KOPT-K1 (cell line): ENCODE data around the gene EXOSC10.
"Not testable (repeated sequence)": the region's sequence is repeated elsewhere in the genome, so short reads cannot be mapped to it uniquely, and the experiment has no call there.

ENCODE experiments used
- H3K27ac ChIP-seq: fragments of 200-600 bp; sonication (generic); 2 replicates; pipeline ENCODE4 v1.5.1; 2016; ENCODE audit warnings: antibody characterized with exemption, mild to moderate bottlenecking, low read depth, low read length; ENCODE audit not compliant: poor library complexity, severe bottlenecking
- H3K36me3 ChIP-seq: fragments of 200-600 bp; sonication (generic); 2 replicates; pipeline ENCODE4 v1.5.1; 2017; ENCODE audit warnings: antibody characterized with exemption, mild to moderate bottlenecking, low read length, moderate library complexity; ENCODE audit not compliant: insufficient read depth
- H3K9me3 ChIP-seq: fragments of 200-600 bp; sonication (generic); 2 replicates; pipeline ENCODE4 v1.5.1; 2017; ENCODE audit warnings: antibody characterized with exemption, low read length, mild to moderate bottlenecking; ENCODE audit not compliant: insufficient read depth, poor library complexity, severe bottlenecking

The EXOSC10 gene

DNA sequence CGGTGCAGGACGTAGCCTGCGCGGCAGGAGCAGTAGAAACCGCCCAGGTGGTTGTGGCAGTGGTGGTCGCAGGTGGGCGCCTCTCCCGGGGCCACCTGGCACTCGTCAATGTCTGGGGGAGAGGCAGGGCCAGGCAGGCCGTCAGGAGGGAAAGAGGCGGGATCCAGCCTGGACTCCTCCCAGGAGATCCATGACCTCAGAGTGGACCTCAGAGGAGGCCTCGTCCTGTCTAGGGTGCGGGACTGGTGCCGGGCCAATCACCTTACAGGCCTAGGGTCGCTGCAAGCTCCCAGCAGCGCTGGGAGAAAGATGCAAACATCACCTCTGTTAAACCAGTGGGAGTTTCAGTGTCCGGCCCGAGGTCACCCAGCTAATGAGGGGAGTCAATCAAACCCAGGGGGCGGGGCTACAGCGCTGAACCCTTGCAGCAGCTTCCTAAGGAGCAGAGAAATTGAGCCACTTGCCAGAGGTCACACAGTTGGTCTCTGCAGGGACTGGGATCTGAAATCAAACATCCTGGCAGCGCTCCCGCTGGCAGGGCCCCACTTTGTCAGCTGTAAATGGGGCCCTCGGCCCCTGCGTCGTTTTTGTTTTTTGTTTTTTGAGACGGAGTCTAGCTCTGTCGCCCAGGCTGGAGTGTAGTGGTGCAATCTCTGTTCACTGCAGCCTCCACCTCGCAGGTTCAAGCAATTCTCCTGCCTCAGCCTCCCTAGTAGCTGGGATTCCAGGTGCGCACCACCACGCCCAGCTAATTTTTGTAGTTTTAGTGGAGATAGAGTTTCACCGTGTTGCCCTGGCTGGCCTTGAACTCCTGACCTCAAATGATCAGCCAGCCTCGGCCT lies 54.0 kb downstream of the EXOSC10 start:
- H3K36me3 ChIP-seq: no peaks in the 10 kb centered on the region
- H3K27ac ChIP-seq: no peak overlapping the region
- H3K9me3 ChIP-seq: no peaks in the 10 kb centered on the region

DNA sequence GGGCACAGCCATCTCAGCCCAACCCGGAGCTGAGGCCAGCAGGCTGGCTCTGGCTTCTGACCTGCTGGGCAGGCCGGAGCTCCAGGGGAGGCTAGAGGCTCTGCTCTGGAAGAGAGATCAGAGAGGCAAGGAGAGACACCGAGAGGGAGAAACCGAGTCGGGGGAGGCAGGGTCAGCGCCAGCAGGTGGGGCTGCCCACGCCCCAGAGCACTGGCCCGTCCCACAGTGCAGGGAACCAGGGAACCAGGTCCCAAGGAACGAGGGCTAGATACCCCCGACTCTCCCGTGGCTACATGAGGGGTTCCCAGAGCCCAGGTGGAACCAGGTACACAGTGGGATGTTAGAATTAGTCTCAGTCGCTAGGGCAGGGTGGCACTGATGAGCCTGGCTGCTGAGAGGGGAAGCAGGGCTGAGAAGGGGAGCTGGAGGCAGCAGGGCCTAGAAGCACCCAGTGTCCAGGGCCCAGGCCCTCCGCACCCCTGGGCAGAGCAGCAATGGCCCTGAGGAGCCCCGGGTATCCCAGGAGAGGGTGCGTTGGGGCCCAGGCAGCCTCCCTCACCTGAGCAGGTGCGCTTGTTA lies 54.7 kb downstream of the EXOSC10 start:
- Histone ChIP-seq H3K9me3 (no peaks in the 10 kb centered on the region), H3K27ac (no peak overlapping the region), H3K36me3 (no peaks in the 10 kb centered on the region)

- Histone ChIP-seq H3K36me3 (no peaks in the 10 kb centered on the region), H3K27ac (no peak overlapping the region), H3K9me3 (no peaks in the 10 kb centered on the region)
These were observed 55.4 kb downstream of the EXOSC10 start for GRCh38 chr1:11044086-11044848.

DNA sequence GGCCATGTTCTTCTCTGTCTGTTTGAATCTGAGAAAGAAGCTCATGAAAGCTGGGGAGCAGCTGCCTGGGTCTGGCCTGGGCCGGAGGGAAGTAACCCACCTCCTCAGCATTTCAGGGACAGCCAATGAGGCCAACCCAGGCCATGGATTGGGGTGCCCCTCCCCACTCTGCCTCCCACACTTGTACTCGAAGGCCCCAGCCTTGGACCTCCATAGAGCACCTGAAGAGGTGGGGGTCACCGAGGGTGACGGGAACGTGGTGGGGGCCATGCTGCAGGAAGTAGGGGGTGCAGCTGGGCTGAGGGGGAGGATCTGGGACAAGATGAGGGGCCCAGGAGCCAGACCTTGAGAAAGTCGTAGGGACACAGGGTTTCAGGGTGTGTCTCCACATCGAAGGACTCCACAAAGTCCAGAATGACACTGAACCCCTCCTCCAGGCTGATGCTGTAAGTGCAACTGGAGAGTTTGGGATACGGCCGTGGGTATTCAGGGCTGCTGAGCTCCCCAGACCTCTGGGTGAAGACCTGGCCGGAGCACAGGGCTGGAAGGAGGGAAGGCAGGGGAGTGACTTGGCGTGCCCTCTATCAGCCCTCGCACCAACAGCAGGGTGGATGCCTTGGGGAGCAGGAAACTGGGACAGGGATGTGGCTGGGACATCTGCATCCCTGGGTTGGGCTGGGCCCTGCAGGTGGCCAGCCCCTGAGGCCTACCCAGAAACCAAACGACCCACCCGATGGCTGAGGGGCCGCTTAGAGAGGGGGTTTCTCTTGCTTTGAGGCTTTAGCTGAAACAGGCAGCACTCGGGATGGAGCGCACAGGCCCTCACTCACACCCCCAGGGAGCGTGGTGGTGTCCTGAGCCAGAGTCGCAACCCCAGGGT lies 56.4 kb downstream of the EXOSC10 start:
- Histone ChIP-seq H3K9me3 (no peaks in the 10 kb centered on the region), H3K36me3 (no peaks in the 10 kb centered on the region), H3K27ac (no peak overlapping the region)

- Histone ChIP-seq H3K27ac (no peak overlapping the region), H3K36me3 (no peaks in the 10 kb centered on the region), H3K9me3 (no peaks in the 10 kb centered on the region)
These were observed 57.6 kb downstream of the EXOSC10 start for GRCh38 chr1:11042065-11042464.

DNA sequence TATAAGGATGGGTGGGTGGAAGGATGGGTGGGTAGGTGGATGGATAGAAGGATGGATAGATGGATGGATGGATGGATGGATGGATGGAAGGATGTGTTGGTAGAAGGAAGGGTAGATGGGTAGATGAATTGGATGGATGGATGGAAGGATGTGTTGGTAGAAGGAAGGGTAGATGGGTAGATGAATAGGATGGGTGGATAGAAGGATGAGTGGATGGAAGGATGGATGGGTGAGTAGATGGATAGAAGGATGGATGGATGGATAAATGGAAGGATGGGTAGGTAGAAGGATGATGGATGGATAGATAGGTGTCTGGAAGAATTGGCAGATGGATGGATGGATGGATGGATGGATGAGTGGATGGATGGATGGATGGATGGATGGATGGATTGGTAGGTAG lies 58.6 kb downstream of the EXOSC10 start:
- H3K36me3 ChIP-seq: no peaks in the 10 kb centered on the region
- H3K27ac ChIP-seq: no peak overlapping the region
- H3K9me3 ChIP-seq: no peaks in the 10 kb centered on the region

GRCh38 chr1:11040105-11040429 lies 59.6 kb downstream of the EXOSC10 start:
- H3K9me3 ChIP-seq, H3K36me3 ChIP-seq, H3K27ac ChIP-seq: not testable (repeated sequence)

DNA sequence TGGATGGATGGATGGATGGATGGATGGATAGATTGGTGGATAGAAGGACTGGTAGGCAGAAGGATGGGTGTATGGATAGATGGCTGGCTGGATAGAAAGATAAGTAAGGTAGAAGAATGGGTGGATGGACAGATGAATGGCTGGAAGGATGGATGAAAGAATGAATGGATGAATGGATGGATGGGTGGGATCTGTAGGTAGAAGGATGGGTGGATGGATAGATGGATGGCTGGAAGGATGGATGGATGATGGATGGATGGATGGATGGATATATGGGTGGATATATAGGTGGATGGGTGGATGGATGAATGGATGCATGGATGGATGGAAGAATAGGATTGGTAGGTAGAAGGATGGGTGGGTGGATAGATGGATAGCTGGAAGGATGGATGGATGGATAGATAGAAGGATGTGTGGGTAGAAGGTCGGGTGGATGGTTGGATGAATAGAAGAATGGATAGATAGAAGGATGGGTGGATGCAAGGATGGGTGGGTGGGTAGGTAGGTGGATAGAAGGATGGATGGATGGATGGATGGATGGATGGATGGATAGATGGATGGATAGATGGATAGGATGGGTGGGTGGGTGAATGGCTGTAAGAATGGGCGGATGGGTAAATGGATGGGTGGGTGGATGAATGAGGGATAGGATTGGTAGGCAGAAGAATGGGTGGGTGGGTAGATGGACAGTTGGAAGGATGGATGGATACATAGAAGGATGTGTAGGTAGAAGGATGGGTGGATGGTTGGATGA lies 60.1 kb downstream of the EXOSC10 start:
- Histone ChIP-seq H3K9me3 (no peaks in the 10 kb centered on the region), H3K36me3 (no peaks in the 10 kb centered on the region), H3K27ac (no peak overlapping the region)

DNA sequence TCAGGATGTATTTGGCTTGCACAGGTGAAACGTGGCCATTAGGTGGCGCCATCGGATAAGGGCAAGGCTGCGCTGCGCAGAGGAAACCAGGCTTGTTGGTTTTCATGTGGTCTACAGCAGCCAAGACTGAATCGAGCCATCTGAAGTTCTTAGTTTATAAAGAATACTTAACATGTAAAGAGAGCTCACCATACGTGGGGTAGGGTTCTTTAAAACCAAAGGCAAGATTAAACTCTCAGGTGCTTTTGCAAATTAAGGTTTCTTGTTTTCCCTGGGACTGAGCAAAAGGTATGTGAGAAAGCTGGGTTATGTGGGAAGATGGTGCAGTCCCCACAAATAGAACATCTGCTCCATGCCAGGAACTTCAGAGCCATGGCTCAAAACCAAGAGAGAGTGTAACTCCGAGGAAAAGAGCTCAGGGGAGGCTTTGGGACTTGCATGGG lies 61.9 kb downstream of the EXOSC10 start:
- no peaks in the 10 kb centered on the region for H3K9me3 ChIP-seq
- no peak overlapping the region for H3K27ac ChIP-seq
- no peaks in the 10 kb centered on the region for H3K36me3 ChIP-seq

DNA sequence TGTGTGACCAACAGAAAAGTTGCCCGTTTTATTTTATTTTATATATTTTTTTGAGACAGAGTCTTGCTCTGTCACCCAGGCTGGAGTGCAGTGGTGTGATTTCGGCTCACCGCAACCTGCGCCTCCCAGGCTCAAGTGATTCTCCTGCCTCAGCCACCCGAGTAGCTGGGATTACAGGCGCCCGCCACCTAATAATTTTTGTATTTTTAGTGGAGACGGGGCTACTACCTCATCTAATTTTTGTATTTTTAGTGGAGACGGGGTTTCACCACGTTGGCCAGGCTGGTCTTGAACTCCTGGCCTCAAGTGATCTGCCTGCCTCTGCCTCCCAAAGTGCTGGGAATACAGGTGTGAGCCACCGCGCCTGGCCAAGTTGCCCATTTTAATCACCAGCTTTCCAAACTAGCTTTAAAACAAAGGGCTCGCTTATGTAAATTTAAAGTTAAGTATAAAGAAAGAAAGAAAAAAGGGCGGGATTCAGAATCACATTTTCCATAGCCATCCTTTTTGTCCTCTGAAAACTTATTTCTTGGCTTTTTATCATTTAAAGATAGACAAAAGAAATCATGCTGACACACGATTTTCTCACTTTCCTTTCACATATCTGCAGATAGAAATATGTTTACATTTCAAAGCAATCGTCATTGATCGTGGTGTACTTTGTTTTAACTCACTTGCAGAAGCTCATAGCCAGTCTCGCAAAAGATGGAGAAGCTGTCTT lies 62.5 kb downstream of the EXOSC10 start:
- not testable (repeated sequence) for H3K27ac ChIP-seq, H3K9me3 ChIP-seq, H3K36me3 ChIP-seq

- no peaks in the 10 kb centered on the region for H3K9me3 ChIP-seq
- no peak overlapping the region for H3K27ac ChIP-seq
- peaks cover 27% of the 10 kb centered on the region for H3K36me3 ChIP-seq
These were observed 67.9 kb downstream of the EXOSC10 start for GRCh38 chr1:11031624-11032262.

DNA sequence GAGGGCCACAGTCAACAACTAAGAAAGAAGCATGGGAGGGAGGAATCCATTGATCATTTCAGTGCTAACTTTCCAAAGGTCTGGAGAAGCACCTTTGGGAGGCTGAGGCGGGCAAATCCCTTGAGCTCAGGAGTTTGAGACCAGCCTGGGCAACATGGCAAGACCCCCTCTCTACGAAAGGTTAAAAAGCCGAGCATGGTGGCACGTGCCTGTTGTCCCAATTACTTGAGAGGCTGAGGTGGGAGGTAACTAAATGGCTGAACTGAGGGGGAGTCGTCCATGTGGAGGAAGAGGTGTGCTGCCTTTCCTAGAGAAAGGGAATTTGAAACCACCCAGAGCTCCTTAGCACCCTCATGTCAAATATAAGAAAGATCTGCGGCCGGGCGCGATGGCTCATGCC lies 68.8 kb downstream of the EXOSC10 start:
- no peak overlapping the region for H3K27ac ChIP-seq
- H3K9me3 ChIP-seq: no peaks in the 10 kb centered on the region
- peaks cover 36% of the 10 kb centered on the region for H3K36me3 ChIP-seq

- Histone ChIP-seq H3K27ac (no peak overlapping the region), H3K9me3 (no peaks in the 10 kb centered on the region), H3K36me3 (peaks cover 64% of the 10 kb centered on the region)
These were observed 71.7 kb downstream of the EXOSC10 start for GRCh38 chr1:11028018-11028417.
